Neural crest cell (in vitro differentiated cells): ENCODE data around the gene ABCC6. TPM values are rescaled to one million over a fixed set of nuclear protein-coding genes. Genes with fewer than 3 reads are reported as not detected.

Experiments used
- DNase-seq: peaks from one replicate; pipeline ENCODE4 v3.0.0; 2021; ENCODE audit warnings: low read depth, mixed read lengths, low spot score
- H3K27ac Mint-ChIP-seq: one replicate; pipeline ENCODE4 v1.8.0; 2021; ENCODE audit warnings: mild to moderate bottlenecking, mixed read lengths; ENCODE audit not compliant: unreplicated experiment
- H3K27me3 Mint-ChIP-seq: 2 replicates; pipeline ENCODE4 v1.8.0; 2021; ENCODE audit warnings: low read depth, mild to moderate bottlenecking, mixed read lengths
- H3K36me3 Mint-ChIP-seq: 2 replicates; pipeline ENCODE4 v1.8.0; 2021; ENCODE audit warnings: low read depth, mild to moderate bottlenecking, mixed read lengths
- H3K4me1 Mint-ChIP-seq: 2 replicates; pipeline ENCODE4 v1.8.0; 2021; ENCODE audit warnings: mixed read lengths
- H3K4me3 Mint-ChIP-seq: one replicate; pipeline ENCODE4 v1.8.0; 2021; ENCODE audit warnings: mild to moderate bottlenecking, mixed read lengths
- H3K9me3 Mint-ChIP-seq: 2 replicates; pipeline ENCODE4 v1.8.0; 2021; ENCODE audit warnings: mixed read lengths
- CTCF ChIP-seq: fragments of 200-600 bp; sonication (generic); conservative IDR thresholded peaks from 2 replicates; pipeline ENCODE4 v1.5.0; 2021; ENCODE audit warnings: antibody characterized with exemption, mild to moderate bottlenecking
- total RNA-seq: library from RNA; stranded (reverse); gene quantifications from 2 replicates; pipeline ENCODE4 v1.2.1, GENCODE V29; 2021

The ABCC6 gene
- total RNA-seq, 1 donor from 2014 or later = 2.2 TPM

GRCh38 chr16:16168431-16168830, 54.9 kb downstream of the ABCC6 start:
- no peak overlapping the region for H3K4me3 Mint-ChIP-seq
- no peak overlapping the region for H3K27ac Mint-ChIP-seq
- H3K36me3 Mint-ChIP-seq = no peaks in the 10 kb centered on the region
- DNase-seq = no peak
- TF ChIP-seq CTCF = no peak
- H3K27me3 Mint-ChIP-seq = no peaks in the 10 kb centered on the region
- peaks cover 4% of the 10 kb centered on the region for H3K9me3 Mint-ChIP-seq
- H3K4me1 Mint-ChIP-seq = no peaks in the 10 kb centered on the region

- H3K27me3 Mint-ChIP-seq = no peaks in the 10 kb centered on the region
- no peaks in the 10 kb centered on the region for H3K4me1 Mint-ChIP-seq
- no peak overlapping the region for H3K27ac Mint-ChIP-seq
- peaks cover 4% of the 10 kb centered on the region for H3K9me3 Mint-ChIP-seq
- no peak for TF ChIP-seq CTCF
- no peaks in the 10 kb centered on the region for H3K36me3 Mint-ChIP-seq
- no peak for DNase-seq
- no peak overlapping the region for H3K4me3 Mint-ChIP-seq
Measured at GRCh38 chr16:16167927-16168326, 55.4 kb downstream of the ABCC6 start.

- H3K27ac Mint-ChIP-seq = peak overlapping the region; percentile 45
- H3K9me3 Mint-ChIP-seq = peaks cover 4% of the 10 kb centered on the region
- H3K4me1 Mint-ChIP-seq = no peaks in the 10 kb centered on the region
- no peaks in the 10 kb centered on the region for H3K36me3 Mint-ChIP-seq
- DNase-seq = no peak
- no peak for TF ChIP-seq CTCF
- no peak overlapping the region for H3K4me3 Mint-ChIP-seq
- no peaks in the 10 kb centered on the region for H3K27me3 Mint-ChIP-seq
Measured at GRCh38 chr16:16166949-16167348, 56.3 kb downstream of the ABCC6 start.

- Mint-ChIP-seq H3K4me1 (no peaks in the 10 kb centered on the region), H3K9me3 (peaks cover 4% of the 10 kb centered on the region), H3K4me3 (no peak overlapping the region), H3K27me3 (no peaks in the 10 kb centered on the region), H3K27ac (no peak overlapping the region), H3K36me3 (no peaks in the 10 kb centered on the region)
- no peak for DNase-seq
- no peak for TF ChIP-seq CTCF
Measured at GRCh38 chr16:16166085-16166484, 57.2 kb downstream of the ABCC6 start.

- Mint-ChIP-seq H3K27ac (no peak overlapping the region), H3K4me3 (no peak overlapping the region), H3K4me1 (no peaks in the 10 kb centered on the region), H3K9me3 (peaks cover 7% of the 10 kb centered on the region), H3K27me3 (no peaks in the 10 kb centered on the region), H3K36me3 (peaks cover 3% of the 10 kb centered on the region)
- TF ChIP-seq CTCF = no peak
- no peak for DNase-seq
Measured at GRCh38 chr16:16164243-16164642, 59.1 kb downstream of the ABCC6 start.

- Mint-ChIP-seq H3K4me3 (no peak overlapping the region), H3K9me3 (peaks cover 12% of the 10 kb centered on the region), H3K4me1 (no peaks in the 10 kb centered on the region), H3K27ac (no peak overlapping the region), H3K27me3 (no peaks in the 10 kb centered on the region), H3K36me3 (peaks cover 5% of the 10 kb centered on the region)
- TF ChIP-seq CTCF = no peak
- DNase-seq = no peak
Measured at GRCh38 chr16:16163571-16163970, 59.7 kb downstream of the ABCC6 start.
